Fibroblast of skin of abdomen (primary cell): ENCODE measurements around the gene THYN1.
A peak's percentile ranks its signal among the peaks of the same experiment; 100 is the strongest.
"Not testable (repeated sequence)": the region's sequence is repeated elsewhere in the genome, so short reads cannot be mapped to it uniquely, and the experiment has no call there.

ENCODE experiments used
- DNase-seq: peaks from one replicate; pipeline ENCODE4 v3.0.0-alpha.2; 2013

THYN1 gene

DNA sequence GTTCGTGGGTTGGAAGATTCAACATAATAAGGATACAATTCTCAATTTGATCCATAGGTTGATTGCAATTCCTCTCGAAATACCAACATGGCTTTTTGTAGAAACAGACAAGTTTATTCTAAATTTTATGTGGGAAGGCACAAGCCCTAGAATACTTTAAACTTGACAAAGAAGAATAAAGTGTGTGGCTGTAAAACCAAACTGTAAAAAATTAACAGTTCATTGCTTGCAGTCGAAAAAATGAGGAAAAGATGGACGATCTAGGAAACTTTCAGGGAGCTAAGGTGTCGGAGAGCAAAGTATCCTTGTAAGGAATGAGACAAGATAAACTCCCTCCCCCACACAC is 22.0 kb upstream of the THYN1 start:
- DNase-seq = no peak

DNA sequence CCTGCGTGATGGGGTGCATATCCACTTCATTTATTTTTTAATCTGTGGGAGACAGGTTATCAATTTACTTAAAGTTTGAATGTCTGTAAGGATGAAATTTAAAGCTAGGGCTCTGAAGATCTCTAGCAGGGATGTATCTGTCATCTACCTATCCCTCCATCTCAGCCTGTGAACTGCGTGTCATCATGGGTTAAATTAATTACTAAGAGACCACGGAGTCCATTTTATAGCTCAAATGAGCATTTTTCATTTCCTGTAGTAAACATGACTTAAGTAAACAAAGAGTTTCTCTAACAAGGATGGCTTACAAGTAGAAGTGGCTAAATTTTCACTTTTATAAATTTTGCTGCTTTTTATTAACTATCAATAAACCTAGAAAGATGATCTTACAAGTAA is 20.2 kb upstream of the THYN1 start:
- DNase-seq = no peak

DNA sequence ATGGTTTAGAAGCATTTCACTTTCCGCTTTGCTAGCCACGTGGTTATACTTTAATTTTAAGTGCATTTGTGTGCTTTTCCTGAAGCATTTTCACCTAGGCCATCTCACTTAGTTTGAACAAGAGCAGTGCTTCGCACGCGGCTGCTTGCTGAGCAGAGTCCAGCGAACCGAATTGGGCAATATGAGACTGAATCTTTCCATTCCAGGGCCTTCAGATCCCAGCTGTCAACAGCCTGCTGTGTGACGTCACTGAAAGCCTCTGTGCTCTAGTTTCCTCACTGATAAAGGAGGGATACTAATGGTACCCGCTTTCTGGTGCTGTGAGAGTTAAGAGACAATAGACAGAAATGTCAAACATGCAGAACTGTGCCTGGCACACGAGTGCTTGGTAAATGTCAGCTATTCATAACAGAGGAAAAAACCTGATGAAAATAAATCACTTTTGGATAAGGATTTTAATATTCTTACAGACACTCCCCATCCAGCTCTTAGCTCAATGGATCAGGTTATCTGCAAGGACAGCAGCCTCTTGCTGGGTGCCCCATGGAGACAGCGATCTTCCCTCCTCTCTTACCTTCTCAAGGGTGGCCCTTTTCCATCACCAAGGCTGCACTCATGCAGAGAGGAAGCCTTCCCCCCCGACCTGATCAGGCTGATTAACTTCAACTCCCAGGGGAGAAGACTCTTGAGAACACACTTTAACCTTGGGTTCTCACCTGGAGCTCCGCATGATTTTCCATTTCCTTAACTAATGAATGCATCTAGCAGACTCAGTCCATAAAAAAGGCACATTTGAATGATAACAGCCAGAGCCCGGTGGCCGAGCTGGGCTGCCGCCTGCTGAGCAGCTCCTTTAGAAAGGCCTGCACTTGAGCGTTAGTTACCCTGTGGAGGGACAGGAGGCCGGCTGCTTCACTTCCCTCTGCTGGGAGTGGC is 19.5 kb upstream of the THYN1 start:
- peak; percentile 23 for DNase-seq

DNA sequence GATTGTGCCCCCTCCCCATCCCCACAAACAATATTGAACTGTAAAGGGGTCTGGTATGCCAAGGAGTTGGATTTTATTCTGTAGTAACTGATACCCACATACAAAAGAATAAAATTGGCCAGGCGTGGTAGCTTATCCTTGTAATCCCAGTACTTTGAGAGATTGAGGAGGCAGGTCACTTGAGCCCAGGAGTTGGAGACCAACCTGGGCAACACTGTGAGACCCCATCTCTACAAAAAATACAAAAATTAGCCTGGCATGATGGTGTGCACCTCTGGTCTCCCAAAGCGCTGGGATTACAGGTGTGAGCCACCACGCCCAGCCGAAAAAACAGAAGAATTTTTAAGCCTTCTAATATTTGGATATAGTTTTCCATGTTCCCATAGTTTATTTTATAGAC is 18.8 kb upstream of the THYN1 start:
- DNase-seq = no peak

DNA sequence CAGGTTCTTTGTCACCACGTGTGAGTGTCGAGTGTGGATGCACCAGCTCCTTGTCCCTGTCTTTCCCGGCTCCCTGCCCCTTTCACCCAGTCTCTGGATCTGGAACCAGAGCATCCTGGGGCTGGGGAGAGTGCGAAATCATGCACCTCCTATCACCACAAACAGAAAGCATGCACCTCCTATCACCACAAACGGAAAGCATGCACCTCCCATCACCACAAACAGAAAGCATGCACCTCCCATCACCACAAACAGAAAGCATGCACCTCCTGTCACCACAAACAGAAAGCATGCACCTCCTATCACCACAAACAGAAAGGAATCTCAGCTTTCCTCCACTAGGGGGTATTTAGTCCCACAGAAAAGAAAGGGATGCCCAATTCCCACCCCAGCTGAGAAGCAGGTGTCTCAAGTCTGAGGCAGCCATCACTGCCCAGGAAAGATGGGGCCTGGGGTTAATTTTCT is 17.1 kb upstream of the THYN1 start:
- no peak for DNase-seq

DNA sequence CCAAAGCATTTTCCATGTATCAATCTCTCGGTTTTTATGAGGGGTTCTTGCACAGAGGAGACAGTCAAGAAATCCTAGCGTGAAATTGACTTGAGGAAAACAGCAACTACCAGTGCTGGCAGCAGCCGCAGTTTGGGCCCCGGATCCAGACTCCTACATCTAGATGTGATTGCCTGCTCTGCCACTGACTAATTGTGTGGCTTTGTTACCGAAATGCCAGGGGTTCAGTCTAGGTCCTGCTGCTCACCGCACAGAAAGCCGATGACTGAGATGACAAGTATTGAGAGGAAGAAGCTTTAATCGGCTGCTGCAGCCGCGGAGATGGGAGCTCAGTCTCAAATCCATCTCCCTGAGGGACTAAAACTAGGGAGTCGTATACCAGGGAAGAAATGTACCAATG is 14.8 kb upstream of the THYN1 start:
- DNase-seq = no peak

DNA sequence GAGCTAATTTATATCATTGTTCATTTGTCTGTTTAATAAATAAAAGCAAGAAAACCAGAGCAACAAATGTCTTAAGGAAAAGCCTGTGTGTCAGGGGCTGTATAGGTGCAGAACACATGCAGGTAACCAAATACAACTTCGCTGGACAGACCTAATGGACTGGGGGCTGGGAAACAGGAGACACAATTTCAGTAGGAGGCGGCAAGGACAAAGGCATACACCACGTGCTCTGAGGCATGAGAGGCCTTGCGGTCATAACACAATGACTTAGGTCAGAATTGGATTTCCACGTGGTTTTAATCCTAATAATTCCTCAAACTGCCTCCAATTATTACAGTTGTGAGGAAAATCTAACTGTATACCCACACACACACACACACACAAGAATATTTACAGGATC is 14.3 kb upstream of the THYN1 start:
- no peak for DNase-seq

DNA sequence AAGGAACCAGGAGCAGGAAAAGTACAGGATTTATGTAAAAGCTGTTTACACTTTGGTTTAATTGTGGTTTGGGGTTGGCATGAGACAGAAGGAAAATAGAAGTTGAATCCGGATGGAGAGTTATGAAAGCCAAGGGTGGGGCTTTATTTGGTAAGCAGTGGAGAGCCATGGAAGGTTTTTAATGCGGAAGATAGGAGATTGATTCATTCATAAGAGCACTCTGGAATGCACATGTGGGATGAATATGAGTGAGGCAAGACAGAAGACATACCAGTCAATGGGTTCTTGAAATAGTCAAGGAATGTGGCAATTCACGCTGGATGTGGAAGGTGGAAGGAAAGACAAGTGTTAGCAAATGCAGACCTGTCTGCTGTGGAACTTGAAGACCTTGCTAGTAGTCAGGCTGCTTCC is 13.7 kb upstream of the THYN1 start:
- peak; percentile 81 for DNase-seq

DNA sequence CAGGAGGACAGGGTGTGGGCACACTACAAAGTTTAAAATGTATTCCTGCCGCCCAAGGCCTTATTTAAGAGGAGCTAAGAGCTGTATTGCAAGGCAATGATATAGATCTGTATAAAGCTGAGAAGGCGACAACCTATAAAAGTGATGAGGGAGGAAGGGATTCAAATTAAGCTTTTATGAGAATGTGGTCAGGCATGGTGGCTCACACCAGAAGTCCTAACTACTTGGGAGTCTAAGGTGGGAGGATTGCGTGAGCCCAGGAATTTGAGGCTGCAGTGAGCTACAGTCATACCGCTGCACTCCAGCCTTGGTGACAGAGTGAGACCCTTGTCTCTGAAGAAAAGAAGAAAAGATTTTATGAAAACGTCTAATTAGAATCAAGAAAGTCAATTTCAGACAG is 13.3 kb upstream of the THYN1 start:
- no peak for DNase-seq

DNA sequence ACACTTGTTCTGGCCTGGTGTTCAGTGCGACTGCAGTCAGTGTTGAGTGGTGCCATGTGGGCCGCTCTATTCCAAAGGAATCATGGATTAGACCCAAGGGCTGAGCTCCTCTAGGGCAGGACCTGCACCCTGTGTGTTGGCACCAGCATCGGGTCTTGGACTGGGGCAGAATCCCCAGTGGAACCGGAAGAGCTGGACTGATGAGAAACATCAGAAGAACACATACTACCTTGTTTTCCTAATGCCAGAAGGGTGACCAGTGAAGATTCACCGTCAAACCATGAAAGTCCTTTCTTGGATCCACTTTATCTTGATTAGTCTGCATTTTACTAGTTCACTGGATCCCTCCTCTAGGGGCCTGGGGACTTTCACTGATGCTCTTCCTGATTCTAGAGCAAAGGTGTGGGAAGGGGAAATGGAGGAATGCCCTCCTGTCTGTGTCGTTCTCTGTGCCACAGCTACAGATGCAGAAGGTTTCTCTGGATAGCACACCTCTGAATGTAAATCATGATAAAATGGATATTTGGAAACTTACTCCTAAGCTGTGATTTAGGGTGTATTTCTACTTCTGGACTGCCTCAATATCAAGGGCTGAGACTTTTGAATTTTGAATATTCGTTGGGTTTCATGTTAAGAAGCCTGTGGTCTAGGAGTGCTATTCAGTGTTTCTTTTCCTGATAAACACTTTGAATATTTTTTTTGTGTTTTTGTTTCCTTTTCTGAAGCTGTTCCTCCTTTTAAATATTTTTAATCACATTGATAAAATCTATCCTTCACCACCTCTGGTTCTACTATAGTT is 12.0 kb upstream of the THYN1 start:
- DNase-seq = no peak

DNA sequence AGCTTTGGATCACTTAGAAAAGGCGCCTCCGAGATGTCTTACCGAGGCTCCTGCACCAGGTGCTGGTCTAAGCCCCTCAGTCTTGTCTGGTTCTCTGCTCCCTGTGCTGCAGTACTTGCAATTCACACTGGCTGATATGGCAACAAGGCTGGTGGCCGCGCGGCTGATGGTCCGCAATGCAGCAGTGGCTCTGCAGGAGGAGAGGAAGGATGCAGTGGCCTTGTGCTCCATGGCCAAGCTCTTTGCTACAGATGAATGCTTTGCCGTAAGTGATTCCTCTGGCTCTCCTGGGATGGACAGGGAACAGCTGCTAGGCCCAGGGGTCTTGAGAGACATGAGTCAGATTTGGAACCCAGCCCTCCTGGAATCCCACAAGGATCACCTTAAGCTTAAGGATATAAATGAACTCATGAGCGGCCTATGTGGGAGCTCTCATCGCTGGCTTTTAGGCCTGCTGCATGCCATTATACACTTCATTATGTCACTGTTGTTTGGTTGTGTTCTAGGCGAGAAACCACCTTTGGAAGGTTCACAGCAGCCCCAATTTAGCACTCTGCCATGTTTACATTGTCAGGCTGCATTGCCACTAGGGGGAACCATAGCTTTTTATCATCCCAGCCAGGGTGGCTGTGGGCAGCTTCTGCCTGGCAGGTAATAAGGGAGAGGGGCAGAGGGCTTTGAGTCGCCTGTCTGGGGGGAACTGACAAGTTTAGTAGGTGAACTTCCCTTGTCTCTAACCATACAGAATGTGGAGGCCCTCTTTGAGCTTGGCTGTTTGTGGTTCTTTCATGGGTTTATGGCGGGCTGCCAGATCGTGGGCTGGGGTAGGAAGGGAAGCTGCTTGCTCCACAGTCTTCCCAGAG is 8.7 kb upstream of the THYN1 start:
- no peak for DNase-seq

DNA sequence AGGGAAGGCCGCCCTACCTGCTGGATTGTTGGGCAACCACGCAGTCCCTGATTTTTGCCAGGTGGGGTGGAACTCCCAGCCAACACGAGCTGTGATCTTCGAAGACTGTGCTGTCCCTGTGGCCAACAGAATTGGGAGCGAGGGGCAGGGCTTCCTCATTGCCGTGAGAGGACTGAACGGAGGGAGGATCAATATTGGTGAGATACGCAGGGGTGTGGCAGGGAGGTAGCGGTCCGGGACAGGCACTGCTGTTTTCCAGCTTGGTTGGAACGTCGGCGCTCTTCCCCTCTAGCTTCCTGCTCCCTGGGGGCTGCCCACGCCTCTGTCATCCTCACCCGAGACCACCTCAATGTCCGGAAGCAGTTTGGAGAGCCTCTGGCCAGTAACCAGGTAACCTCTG is 7.8 kb upstream of the THYN1 start:
- no peak for DNase-seq

DNA sequence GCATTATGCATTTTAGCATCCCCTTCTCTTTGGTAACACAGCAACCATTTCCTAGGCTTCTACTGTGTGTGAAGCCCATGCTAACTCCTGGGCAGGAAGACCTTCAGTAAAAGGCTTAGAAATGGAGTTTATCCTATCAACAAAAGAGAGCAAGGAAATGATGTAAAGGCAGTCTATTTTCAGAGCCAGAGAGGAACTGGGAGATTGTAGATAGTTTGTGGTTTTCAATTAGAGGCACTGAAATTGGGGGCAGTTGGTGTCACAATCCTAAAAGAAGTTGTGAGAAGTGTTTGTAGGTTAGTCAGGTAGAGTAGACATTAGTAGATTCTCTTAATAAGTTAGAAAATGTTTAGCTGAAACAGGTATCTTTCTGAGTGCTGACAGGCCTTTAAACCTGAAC is 7.4 kb upstream of the THYN1 start:
- no peak for DNase-seq

DNA sequence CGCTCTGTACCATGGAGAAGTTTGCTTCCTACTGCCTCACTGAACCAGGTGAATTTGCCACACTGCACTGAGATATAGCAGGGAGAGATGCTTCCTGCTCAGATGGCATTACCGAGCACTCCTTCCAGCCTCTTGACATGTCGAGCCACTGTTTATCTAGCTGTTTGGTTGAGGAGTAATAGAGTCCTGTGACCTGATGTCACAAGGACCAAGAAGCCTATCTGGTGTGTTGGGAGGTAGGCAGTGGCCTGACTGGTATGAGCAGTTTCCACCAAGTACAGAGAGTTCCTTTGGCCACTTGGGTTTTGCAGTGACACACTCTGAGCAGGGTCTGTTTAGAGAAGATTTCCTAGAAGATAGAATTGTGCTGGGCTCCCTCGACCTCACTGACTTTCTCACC is 5.4 kb upstream of the THYN1 start:
- no peak for DNase-seq

DNA sequence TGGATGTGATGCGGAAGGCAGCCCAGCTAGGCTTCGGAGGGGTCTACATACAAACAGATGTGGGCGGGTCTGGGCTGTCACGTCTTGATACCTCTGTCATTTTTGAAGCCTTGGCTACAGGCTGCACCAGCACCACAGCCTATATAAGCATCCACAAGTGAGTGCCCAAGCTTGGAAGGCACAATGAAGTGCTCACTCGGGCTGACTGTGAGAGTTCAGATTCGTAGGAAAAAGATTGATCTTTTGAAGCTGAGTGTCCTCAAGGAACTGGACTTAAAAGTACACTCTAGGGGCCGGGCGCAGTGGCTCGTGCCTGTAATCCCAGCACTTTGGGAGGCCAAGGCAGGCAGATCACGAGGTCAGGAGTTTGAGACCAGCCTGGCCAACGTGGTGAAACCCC is 3.9 kb upstream of the THYN1 start:
- DNase-seq = no peak

DNA sequence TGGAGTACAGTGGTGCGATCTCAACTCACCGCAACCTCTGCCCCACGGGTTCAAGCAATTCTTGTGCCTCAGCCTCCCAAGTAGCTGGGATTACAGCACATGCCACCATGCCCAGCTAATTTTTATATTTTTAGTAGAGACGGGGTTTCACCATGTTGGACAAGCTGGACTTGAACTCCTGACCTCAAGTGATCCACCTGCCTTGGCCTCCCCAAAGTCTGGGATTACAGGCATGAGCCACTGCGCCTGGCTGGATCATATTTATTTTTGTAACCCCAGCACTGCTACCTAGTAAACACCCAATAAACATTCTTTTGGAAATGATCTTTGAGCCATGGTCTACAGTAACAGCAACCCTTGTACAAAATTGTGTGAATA is 2.0 kb upstream of the THYN1 start:
- DNase-seq = not testable (repeated sequence)

DNA sequence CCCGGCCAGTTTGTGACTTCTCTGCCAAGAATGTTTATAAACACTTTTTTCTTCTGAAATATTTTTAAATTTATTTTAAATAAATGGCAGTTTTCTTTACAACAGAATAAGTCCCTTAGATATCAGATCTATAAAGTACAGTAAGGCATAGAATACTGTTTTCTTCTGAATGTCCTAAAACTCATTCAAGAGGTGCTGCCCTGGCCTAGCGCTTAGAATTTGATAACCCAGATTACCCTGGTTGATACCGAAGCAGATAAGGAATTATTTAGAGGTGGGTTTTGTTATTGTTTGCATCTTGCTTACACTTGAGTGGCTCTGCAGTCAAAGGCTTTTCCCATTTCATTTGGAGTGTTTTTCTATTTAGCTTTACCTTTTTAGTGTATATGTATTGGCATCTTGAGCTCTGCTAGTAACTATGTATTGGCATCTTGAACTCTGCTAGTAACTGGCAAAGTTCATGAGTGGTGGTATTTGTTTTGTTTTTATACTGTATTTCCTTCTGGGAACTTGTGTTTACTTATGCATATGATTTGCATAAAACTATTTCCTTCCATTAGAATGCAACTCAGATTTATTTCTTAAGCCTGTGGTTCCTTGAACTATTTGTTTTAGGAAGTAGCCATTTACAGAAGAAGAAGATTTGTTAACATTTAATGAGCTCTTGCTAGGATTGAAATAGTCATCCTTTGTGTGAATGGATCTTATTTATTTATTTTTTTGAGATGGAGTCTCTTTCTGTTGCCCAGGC is 1.5 kb upstream of the THYN1 start:
- no peak for DNase-seq

DNA sequence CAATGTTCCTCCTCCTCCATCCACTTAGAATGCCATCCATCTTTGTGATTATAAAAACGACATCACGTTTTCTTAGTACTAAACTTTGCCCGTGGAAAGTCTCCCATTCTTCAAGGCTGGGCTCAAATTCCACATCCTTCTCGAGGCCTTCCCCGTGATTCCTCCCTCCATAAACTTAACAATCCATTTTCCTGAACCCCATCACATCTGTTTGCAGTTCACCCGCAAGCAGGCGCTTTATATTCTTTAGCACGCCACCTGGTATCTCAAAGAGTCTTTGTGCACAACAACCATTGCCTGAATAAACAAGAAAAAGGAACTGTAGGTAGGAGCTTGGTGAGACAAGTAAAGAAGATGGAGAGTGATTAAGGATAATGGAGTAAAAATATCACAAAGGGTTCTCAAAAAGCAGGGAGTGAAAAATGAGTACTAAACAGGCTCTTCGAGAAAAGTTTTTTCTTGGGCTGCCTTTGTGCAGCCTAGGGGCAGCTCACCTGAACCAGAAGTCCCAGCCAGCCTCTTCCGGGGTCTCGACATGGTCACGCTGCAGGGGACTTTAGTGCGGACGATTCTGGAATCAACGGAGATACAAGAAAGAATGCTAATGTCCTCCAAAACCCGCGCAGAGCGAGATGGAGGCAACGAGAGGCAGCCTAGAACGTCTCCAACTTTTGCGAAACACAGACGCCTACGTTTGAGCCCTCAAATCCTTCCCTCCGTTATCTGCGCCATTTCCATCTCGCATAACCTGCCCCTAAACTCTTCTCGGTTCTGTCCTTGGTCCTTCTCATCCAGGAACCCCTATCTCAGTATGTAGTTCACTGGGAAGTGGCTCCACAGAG is 585 bp downstream of the THYN1 start:
- peak; percentile 44 for DNase-seq

DNA sequence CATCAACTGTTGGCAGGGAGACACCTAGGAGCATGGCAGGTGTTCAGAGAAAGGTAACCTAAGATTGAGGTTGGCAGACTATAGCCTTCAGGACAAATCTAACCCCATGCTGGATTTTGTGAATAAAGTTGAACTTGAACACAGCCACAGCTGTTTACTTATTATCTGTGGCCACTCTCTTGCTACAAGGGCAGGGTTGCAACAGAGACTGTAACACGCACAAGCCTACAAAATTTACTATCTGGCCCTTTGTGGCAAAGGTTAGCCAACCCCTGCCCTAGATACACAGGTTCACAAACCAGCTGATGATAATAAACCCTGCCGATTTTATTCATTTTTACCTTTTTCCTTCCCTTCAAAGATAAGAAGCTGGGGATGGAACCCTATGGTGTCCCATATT is 2.5 kb downstream of the THYN1 start:
- DNase-seq = no peak

DNA sequence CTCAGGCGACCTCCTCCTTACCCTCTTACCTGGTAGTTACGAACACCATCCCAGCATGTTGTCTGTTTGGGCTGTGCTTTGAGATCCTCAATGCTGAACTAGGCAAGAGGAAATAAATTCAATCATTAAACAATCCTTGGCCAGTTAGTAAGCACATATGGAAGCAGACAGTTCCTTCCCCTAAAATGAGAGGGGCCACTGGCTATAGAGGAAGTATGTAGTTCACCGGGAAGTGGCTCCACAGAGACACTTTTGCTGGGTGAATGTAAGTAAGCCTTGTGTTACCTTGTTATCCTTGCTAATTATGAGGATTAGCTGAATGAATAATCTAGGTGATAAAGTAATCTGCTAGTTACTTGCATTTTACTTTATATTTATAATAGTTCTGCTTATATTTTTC is 2.9 kb downstream of the THYN1 start:
- no peak for DNase-seq

DNA sequence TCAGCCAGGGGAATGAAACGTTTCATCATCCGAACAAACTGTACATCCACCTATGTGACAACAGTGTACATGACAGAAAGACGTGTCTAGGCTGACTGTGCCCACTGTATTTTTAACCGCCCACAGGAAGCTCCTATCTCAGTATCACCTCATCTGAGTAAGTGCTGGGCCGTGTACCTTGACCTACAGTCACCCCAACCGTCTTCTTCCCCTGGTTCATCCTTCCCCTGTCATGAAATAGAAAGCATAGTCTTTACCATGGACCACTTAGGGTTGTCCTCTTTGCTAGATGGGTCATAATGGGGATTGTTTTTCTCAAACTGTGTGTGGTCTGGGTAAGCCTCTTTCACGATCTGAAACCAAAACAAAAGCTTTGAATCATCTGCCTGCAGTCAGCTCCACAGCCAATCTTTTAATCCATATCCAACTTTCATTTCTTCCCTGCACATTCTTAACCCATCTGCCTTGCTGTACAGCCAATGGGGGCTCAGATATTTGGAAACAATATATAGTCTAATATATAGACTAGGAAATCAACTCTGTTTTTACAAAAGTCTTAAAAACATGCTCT is 4.2 kb downstream of the THYN1 start:
- no peak for DNase-seq
